OCI-M1 (cell line): ENCODE results near the gene MACC1.
"Not testable (repeated sequence)": the region's sequence is repeated elsewhere in the genome, so short reads cannot be mapped to it uniquely, and the experiment has no call there.

ENCODE experiments used
- DNase-seq: peaks from one replicate; lab custom pipeline; 2025; lab: John Stamatoyannopoulos, UW

MACC1 gene

DNA sequence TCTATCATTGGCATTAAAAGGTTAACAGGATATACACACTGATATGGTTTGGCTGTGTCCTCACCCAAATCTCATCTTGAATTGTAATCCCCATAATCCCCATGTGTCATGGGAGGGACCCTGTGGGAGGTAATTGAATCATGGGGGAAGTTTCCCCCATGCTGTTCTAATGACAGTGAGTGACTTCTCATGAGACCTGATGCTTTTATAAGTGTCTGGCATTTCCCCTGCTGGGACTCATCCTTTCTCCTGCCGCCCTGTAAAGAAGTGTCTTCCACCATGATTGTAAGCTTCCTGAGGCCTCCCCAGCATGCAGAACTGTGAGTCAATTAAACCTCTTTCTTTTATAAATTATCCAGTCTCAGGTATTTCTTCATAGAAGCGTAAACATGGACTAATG, 9.4 kb downstream of the MACC1 start:
- DNase-seq = not testable (repeated sequence)

- no peak for DNase-seq
Observed at GRCh38 chr7:20206104-20206896, 10.9 kb downstream of the MACC1 start.

DNA sequence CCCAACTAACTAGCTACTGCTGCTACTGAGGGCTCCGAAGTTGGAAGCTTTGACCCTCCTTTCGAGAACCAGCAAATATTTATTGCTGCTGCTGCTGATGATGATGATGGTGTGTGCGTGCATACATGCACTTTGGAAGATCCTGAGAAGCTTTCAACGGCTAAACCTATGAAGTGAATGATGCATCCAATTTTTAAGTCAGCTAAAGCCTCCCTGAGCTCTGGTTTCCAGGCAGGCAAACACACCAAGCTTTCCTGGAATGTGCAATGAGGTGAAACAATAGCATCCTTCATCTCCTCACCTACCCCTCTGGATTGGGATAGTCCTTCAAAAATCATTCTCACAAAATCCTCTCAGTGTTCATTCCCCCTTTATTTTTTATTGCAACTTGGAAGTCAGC, 13.9 kb downstream of the MACC1 start:
- no peak for DNase-seq

GRCh38 chr7:20201380-20201779, 15.8 kb downstream of the MACC1 start:
- DNase-seq = peak; percentile 71

DNA sequence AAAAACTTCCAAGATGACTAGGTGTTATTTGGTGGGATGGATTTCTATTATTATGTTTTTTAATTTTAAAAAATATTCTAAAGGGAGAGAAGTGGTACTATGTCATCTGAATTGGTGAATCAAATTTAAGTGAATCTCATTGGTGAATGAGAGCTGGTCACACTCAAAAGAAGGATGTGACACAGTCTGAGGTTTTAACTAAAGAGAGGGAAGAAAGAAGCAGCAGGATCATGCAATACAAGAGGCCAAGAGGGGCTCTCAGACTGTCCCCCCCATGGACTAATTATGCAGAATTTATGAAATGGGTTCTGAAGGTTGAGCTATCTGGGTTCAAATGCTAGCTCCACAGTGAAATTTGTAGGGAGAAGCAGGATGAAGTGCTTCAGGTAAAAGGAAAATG, 16.2 kb downstream of the MACC1 start:
- DNase-seq = no peak

- peak; percentile 30 for DNase-seq
Observed at GRCh38 chr7:20200361-20200760, 16.8 kb downstream of the MACC1 start.

GRCh38 chr7:20199015-20199737, 18.0 kb downstream of the MACC1 start:
- DNase-seq = peak; percentile 94

DNA sequence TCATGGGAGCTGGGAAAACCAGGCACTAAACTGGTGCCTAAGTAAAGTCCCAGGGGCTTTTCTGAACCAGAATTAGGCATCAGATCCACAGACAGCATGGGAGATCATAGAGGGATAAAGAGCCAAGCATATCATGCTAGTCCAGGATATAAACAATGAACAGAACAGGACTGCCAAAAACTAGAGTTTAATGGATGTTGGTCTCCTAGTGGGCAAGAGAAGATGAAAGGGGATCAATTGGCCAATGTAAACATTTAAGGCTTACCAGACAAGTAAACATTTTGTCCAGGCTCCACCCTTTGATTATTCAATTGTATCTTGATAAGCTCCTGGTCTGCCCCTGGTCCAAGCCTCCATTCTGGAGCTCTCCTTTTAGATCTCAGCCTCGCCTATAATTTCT, 18.9 kb downstream of the MACC1 start:
- no peak for DNase-seq

DNA sequence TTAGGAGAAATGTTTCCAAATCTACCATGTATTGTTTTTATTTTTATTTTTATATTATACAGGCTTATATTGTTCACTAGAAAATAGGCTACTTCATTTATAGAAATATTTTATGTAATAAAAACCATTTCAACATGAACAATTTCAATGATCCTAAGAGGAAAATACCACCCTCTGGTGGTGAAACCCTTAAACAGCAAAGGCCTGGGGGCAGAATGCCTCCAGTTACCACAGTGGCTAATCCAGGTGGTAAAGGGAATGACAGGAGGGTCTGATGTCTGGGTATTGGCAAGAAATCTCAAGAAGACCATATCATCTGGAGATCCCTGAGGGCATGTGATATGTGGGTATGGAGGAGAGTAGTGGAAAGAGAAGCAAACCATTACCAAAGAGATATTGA, 19.3 kb downstream of the MACC1 start:
- DNase-seq = peak; percentile 46

- DNase-seq = no peak
Observed at GRCh38 chr7:20197125-20197748, 19.9 kb downstream of the MACC1 start.

DNA sequence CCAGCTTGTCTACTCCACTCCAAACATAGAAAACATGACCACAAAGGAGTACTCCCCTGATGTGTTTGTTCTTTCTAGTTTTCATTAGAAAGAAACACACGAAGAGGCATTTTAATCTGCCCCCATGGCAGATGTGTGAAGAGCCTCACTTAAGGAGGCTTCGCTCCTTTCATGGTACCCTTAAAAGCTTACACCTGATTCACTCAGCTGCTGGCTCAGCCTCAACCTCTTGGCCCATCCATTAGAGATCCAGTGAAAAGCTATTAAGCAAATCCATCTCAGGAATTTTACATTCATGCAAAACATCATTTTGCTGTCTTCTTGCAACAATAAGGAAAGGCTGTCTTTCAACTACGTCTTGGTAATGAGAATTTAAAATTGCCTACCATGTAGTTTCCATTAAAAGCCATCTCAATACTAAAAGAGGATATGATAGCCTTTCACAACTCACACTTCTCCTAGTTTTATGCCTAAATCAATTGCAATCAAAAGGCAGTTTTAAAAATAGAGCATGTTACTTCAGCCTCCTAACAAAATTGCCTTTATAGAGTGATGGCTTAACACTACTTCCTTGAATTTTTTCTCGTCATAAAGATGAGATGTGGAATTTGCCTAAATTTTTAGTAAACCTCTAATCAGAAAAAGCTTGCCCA, 22.7 kb downstream of the MACC1 start:
- no peak for DNase-seq

DNA sequence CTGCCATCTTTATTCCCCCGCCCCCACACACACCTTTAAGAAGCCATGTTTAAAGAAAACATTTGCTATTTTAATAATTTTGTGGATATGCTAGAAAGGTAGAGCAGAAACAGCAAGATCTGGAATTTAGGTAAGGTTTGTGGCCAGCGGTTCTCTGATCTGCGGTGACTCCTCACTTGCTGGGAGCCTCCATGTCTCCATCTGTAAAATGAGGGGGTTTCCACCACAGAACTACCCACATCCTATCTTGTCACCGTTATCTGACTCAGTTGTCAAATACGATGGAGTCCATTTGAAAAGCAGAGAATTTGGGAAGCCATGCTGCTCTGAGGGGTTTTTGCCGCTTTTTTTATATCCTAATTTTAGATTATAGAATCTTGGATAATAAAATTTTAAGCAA, 23.3 kb downstream of the MACC1 start:
- DNase-seq = no peak

GRCh38 chr7:20193242-20193777, 23.9 kb downstream of the MACC1 start:
- no peak for DNase-seq

- no peak for DNase-seq
Observed at GRCh38 chr7:20191391-20191869, 25.8 kb downstream of the MACC1 start.

DNA sequence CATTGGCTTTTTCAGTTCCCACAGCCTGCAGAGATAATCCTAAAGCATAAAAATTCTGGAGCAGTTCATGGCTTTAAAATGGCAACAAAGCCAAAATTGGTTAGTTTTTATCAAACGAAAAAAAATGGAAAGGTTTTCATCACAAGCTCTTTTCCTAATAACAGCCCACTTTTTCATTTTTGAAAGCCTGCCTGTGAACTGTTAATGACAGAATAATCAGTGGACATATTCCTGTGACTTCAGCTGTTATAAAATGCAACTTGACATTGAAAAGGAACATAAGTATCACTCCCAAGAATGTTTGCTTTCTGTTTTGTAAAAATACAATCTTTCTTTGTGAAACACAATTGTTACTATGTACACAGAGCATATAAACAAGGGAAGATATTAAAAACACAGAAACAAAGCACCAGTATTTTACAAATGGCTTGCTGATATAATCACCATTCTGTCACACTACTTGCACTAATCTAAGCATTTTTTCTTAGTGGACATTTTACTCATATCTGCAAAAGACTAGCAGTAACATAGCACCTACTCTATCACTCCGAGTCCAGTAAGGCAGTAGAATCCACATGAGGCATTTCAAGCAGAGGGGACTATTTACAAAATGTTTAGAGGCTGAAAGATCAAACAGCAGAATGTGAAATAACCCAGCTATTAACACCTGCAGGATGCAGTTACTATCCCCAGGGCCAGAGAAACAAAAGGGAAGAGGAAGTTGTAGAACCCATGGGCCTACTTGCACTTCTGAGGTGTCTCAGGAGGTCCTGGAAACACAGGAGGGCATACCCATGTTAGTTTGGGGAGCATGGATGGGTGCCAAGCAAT, 26.4 kb downstream of the MACC1 start:
- DNase-seq = no peak

DNA sequence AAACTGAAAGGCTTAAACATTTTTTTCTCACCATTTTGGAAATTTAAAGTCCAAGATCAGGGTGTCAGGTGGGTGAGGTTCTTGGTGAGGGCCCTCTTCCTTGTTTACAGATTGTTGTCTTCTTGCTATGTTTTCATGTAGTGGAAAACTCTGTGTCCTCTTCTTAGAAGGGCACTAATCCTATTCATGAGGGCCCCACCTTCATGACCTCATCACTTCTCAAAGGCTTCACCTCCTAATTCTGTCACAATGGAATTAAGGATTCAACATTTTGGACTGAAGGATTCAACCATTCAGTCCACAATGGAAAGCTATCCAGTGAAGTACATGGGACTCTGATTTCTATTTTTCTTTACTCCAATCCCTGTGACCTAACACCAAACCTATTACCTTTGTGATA, 27.3 kb downstream of the MACC1 start:
- DNase-seq = no peak

- peak; percentile 45 for DNase-seq
Observed at GRCh38 chr7:20188567-20188966, 28.6 kb downstream of the MACC1 start.

- DNase-seq = peak; percentile 10
Observed at GRCh38 chr7:20187850-20188249, 29.3 kb downstream of the MACC1 start.

GRCh38 chr7:20185988-20186387, 31.2 kb downstream of the MACC1 start:
- no peak for DNase-seq

DNA sequence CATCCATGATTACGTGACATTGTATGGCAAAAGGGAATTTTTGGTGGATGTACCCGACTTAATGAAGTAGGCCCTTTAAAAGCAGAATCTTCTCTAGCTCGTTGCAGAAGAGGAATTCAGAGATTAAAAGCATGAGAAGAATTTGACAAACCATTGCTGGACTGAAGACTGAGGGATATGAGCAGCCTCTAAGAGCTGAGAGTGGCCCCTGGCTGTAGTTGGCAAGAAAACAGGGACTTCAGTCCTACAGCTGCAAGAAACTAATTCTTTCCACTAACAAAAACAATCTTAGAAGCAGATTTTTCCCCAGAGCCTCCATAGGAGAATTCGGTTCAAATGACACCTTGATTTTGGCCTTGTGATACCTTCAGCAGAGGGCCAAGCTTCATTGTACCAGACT, 34.1 kb downstream of the MACC1 start:
- DNase-seq = no peak

DNA sequence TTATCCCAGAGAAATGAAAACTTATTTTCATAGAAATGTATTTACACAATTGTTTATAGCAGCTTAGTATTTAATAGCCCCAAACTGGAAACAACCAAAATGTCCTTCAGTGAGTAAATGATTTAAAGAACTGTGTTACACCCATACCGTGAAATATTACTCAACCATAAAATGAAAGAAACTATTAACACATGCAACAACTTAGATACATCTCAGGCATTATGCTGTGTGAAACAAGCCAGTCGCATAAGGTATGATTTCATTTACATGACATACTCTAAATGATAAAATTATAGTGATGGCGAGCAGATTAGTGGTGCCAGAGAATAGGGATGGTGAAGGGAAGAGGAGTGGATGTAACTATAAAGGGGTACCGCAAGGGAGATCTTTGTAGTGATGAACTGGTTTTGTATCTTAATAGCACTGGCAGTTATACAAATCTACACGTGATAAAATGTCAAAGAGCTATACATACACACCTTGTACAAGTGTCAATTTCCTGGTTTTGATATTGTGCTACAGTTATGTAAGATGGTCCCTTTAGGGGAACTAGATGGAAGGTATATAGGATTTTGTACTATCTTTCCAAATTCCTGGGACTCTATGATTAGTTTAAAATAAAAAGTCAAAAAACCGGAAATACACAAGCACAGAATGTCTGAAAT, 40.5 kb downstream of the MACC1 start:
- DNase-seq = no peak
